GM18511 (cell line): ENCODE measurements around the gene TDRD3.

Source experiments
- ATAC-seq: cut with Tn5 transposase; IDR thresholded peaks from one replicate; pipeline ENCODE4 v1.9.1; 2021; ENCODE audit warnings: mild to moderate bottlenecking, moderate library complexity; ENCODE audit not compliant: unreplicated experiment

TDRD3 gene

GRCh38 chr13:60572003-60572798 is 175.2 kb downstream of the TDRD3 start:
- ATAC-seq = no peak

GRCh38 chr13:60572855-60573254 is 175.8 kb downstream of the TDRD3 start:
- ATAC-seq = no peak

GRCh38 chr13:60574735-60575134 is 177.7 kb downstream of the TDRD3 start:
- ATAC-seq = no peak

GRCh38 chr13:60575142-60575541 is 178.1 kb downstream of the TDRD3 start:
- ATAC-seq = no peak

GRCh38 chr13:60577761-60578160 is 180.7 kb downstream of the TDRD3 start:
- no peak for ATAC-seq

- ATAC-seq = no peak
Observed at GRCh38 chr13:60583196-60583888, 186.3 kb downstream of the TDRD3 start.

- no peak for ATAC-seq
Observed at GRCh38 chr13:60583911-60584753, 187.1 kb downstream of the TDRD3 start.

GRCh38 chr13:60584976-60585375 is 188.0 kb downstream of the TDRD3 start:
- ATAC-seq = no peak

- ATAC-seq = no peak
Observed at GRCh38 chr13:60590800-60591747, 194.1 kb downstream of the TDRD3 start.

GRCh38 chr13:60603049-60603448 is 206.0 kb downstream of the TDRD3 start:
- no peak for ATAC-seq

- ATAC-seq = no peak
Observed at GRCh38 chr13:60604058-60604457, 207.0 kb downstream of the TDRD3 start.

- ATAC-seq = no peak
Observed at GRCh38 chr13:60608954-60609353, 211.9 kb downstream of the TDRD3 start.

- no peak for ATAC-seq
Observed at GRCh38 chr13:60611523-60611922, 214.5 kb downstream of the TDRD3 start.

- no peak for ATAC-seq
Observed at GRCh38 chr13:60612593-60612992, 215.6 kb downstream of the TDRD3 start.

GRCh38 chr13:60613080-60613479 is 216.1 kb downstream of the TDRD3 start:
- ATAC-seq = no peak

- no peak for ATAC-seq
Observed at GRCh38 chr13:60617991-60618733, 221.1 kb downstream of the TDRD3 start.

GRCh38 chr13:60619461-60619860 is 222.4 kb downstream of the TDRD3 start:
- ATAC-seq = no peak

GRCh38 chr13:60620611-60621395 is 223.8 kb downstream of the TDRD3 start:
- no peak for ATAC-seq

- ATAC-seq = no peak
Observed at GRCh38 chr13:60623151-60623550, 226.1 kb downstream of the TDRD3 start.
